Erythroblast (primary cell): ENCODE data around the gene CETN2.

Experiments used
- GATA1 ChIP-seq: IDR thresholded peaks from 2 replicates; pipeline ENCODE4 v1.6.1; 2011; ENCODE audit warnings: low read depth, mild to moderate bottlenecking, control low read depth, low read length, moderate library complexity
- POLR2A ChIP-seq: IDR thresholded peaks from 2 replicates; pipeline ENCODE4 v1.6.1; 2011; ENCODE audit warnings: mild to moderate bottlenecking, low read length

DNA sequence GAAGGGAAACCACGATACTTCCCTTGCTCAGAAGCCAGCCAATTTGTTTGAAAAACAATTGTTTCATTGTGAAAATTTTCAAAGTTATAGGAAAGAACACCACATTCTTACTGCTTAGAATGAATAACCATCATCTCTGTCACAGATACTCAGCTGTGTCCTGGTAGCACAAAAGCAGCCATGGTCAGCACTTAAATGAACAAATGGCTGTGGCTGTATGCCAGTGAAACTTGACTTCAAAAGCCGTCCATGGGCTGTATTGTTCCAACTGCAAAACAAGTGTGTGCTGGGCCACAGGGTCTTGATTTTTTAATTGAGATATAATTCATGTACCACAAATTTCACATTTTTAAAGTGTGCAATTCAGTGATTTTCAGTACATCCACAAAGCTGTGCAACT is 19.9 kb upstream of the CETN2 start:
- TF ChIP-seq POLR2A (no peak), GATA1 (no peak)
